Caco-2 (cell line): ENCODE data around the gene GRID1. TPM values are rescaled to one million over a fixed set of nuclear protein-coding genes. Genes with fewer than 3 reads are reported as not detected.

ENCODE experiments used
- BruUV-seq: library from RNA; stranded (reverse); fragments of 400-500 nt; replicated peaks from 2 replicates; lab custom pipeline; 2021; lab: Mats Ljungman, UMichigan
- CTCF ChIA-PET: fragments of 300-600 bp; sonication (Branson Sonifier 250); formaldehyde crosslinking; loops from one replicate; lab custom pipeline; 2022; ENCODE audit warnings: antibody characterized with exemption; lab: Charles Lee
- POLR2A ChIA-PET: fragments of 300-600 bp; sonication (Branson Sonifier 250); formaldehyde crosslinking; loops from one replicate; lab custom pipeline; 2022; ENCODE audit warnings: antibody characterized with exemption; lab: Charles Lee
- DNase-seq, 2 experiments: peaks; one replicate each; pipeline versions ENCODE4 v3.0.0 to v3.0.0-alpha.2; 2020 to 2022
- H3K27me3 ChIP-seq: replicated peaks from 2 replicates; pipeline ENCODE4 v1.6.0; 2011; ENCODE audit warnings: low read length; ENCODE audit not compliant: control insufficient read depth, insufficient read depth
- H3K36me3 ChIP-seq: 2 replicates; pipeline ENCODE4 v1.5.1; 2011; ENCODE audit warnings: low read length; ENCODE audit not compliant: control insufficient read depth, insufficient read depth
- H3K4me1 ChIP-seq: fragments of 250-450 bp; sonication (Bioruptor Pico); 2 replicates; pipeline ENCODE4 v1.5.1; 2020; ENCODE audit warnings: mild to moderate bottlenecking
- H3K4me3 ChIP-seq: 2 replicates; pipeline ENCODE4 v1.5.1; 2011; ENCODE audit warnings: low read depth, mild to moderate bottlenecking, control low read depth, low read length
- H3K9me3 ChIP-seq: fragments of 250-450 bp; sonication (Bioruptor Pico); 2 replicates; pipeline ENCODE4 v1.5.1; 2020; ENCODE audit warnings: mild to moderate bottlenecking, moderate library complexity
- H3K27ac Mint-ChIP-seq: one replicate; pipeline ENCODE4 v1.8.0; 2022; ENCODE audit warnings: mixed read lengths; ENCODE audit not compliant: unreplicated experiment
- H3K27me3 Mint-ChIP-seq: one replicate; pipeline ENCODE4 v1.8.0; 2022; ENCODE audit warnings: mixed read lengths; ENCODE audit not compliant: insufficient read depth, unreplicated experiment
- H3K36me3 Mint-ChIP-seq: one replicate; pipeline ENCODE4 v1.8.0; 2022; ENCODE audit warnings: mild to moderate bottlenecking, mixed read lengths; ENCODE audit not compliant: insufficient read depth, unreplicated experiment
- H3K4me1 Mint-ChIP-seq: one replicate; pipeline ENCODE4 v1.8.0; 2022; ENCODE audit warnings: low read depth, mixed read lengths; ENCODE audit not compliant: unreplicated experiment
- H3K4me3 Mint-ChIP-seq: one replicate; pipeline ENCODE4 v1.8.0; 2022; ENCODE audit warnings: mild to moderate bottlenecking, moderate library complexity, mixed read lengths; ENCODE audit not compliant: unreplicated experiment
- H3K9me3 Mint-ChIP-seq: one replicate; pipeline ENCODE4 v1.8.0; 2022; ENCODE audit warnings: mixed read lengths; ENCODE audit not compliant: unreplicated experiment
- intact Hi-C: fragments of 100-400 bp; cut with micrococcal nuclease; formaldehyde crosslinking; loops from one replicate; pipeline ENCODE4 v1.10.0; 2022; ENCODE audit not compliant: unreplicated experiment
- microRNA-seq: library from miRNA; unstranded; fragments of <30 nt; microRNA quantifications from one replicate; pipeline ENCODE4 v1.2.0, GENCODE V29; 2022
- total RNA-seq: library from RNA; stranded (reverse); gene quantifications from 2 replicates; pipeline ENCODE4 v1.2.3, GENCODE V29; 2022
- TF ChIP-seq, protein P1 (sequence below), 2 experiments: fragments of 200-600 bp in 1 of 2; IDR thresholded peaks; 1 replicate in 1 of 2; 2 replicates in 1 of 2; pipeline versions ENCODE4 v1.5.1 to v1.8.0; 2011 to 2022; ENCODE audit warnings: antibody characterized with exemption in 1 of 2, control low read depth in 1 of 2, inconsistent platforms in 1 of 2, low read depth in 1 of 2, low read length in 1 of 2, mild to moderate bottlenecking in 1 of 2, moderate library complexity in 1 of 2; ENCODE audit not compliant: insufficient read depth in 1 of 2, severe bottlenecking in 1 of 2, unreplicated experiment in 1 of 2

GRID1 gene
- total RNA-seq, 1 experiment from 2014 or later, result 8.0 TPM

GRCh38 chr10:85558533-85558932 lies 808.1 kb downstream of the GRID1 start:
- Mint-ChIP-seq H3K9me3 (no peaks in the 10 kb centered on the region), H3K27ac (no peak overlapping the region), H3K4me1 (no peaks in the 10 kb centered on the region), H3K4me3 (no peak overlapping the region), H3K27me3 (no peaks in the 10 kb centered on the region), H3K36me3 (no peaks in the 10 kb centered on the region)
- POLR2A ChIA-PET, result no interaction called here
- no peak overlapping the region for H3K4me3 ChIP-seq
- no peaks in the 10 kb centered on the region for H3K27me3 ChIP-seq
- TF ChIP-seq, protein P1, sequence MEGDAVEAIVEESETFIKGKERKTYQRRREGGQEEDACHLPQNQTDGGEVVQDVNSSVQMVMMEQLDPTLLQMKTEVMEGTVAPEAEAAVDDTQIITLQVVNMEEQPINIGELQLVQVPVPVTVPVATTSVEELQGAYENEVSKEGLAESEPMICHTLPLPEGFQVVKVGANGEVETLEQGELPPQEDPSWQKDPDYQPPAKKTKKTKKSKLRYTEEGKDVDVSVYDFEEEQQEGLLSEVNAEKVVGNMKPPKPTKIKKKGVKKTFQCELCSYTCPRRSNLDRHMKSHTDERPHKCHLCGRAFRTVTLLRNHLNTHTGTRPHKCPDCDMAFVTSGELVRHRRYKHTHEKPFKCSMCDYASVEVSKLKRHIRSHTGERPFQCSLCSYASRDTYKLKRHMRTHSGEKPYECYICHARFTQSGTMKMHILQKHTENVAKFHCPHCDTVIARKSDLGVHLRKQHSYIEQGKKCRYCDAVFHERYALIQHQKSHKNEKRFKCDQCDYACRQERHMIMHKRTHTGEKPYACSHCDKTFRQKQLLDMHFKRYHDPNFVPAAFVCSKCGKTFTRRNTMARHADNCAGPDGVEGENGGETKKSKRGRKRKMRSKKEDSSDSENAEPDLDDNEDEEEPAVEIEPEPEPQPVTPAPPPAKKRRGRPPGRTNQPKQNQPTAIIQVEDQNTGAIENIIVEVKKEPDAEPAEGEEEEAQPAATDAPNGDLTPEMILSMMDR (IDR thresholded peaks at IDR 0.05; ENCODE audit: insufficient read depth in 1 of 2, low read depth in 1 of 2, low read length in 1 of 2, severe bottlenecking in 1 of 2, unreplicated experiment in 1 of 2), result no peak
- H3K36me3 ChIP-seq, result no peaks in the 10 kb centered on the region
- H3K9me3 ChIP-seq, result no peaks in the 10 kb centered on the region
- DNase-seq, result no peak
- intact Hi-C loops, result no loop called here
- no peaks in the 10 kb centered on the region for H3K4me1 ChIP-seq
- CTCF ChIA-PET, result no interaction called here
- no TSS peak for BruUV-seq

- no peak for DNase-seq
- H3K27ac Mint-ChIP-seq, result no peak overlapping the region
- no peaks in the 10 kb centered on the region for H3K4me1 Mint-ChIP-seq
- H3K4me3 ChIP-seq, result no peak overlapping the region
- intact Hi-C loops, result no loop called here
- TF ChIP-seq, protein P1 (IDR thresholded peaks at IDR 0.05; ENCODE audit: insufficient read depth in 1 of 2, low read depth in 1 of 2, low read length in 1 of 2, severe bottlenecking in 1 of 2, unreplicated experiment in 1 of 2), result no peak
- CTCF ChIA-PET, result no interaction called here
- H3K9me3 Mint-ChIP-seq, result no peaks in the 10 kb centered on the region
- no peak overlapping the region for H3K4me3 Mint-ChIP-seq
- H3K9me3 ChIP-seq, result no peaks in the 10 kb centered on the region
- no peaks in the 10 kb centered on the region for H3K36me3 ChIP-seq
- no peaks in the 10 kb centered on the region for H3K27me3 Mint-ChIP-seq
- H3K4me1 ChIP-seq, result no peaks in the 10 kb centered on the region
- H3K36me3 Mint-ChIP-seq, result no peaks in the 10 kb centered on the region
- BruUV-seq, result no TSS peak
- no peaks in the 10 kb centered on the region for H3K27me3 ChIP-seq
- POLR2A ChIA-PET, result no interaction called here
Observed at GRCh38 chr10:85557706-85558105, 808.9 kb downstream of the GRID1 start.

GRCh38 chr10:85557077-85557476 lies 809.5 kb downstream of the GRID1 start:
- H3K9me3 ChIP-seq, result no peaks in the 10 kb centered on the region
- no peaks in the 10 kb centered on the region for H3K36me3 Mint-ChIP-seq
- ChIA-PET CTCF (no interaction called here), POLR2A (no interaction called here)
- no peak overlapping the region for H3K4me3 ChIP-seq
- H3K27me3 ChIP-seq, result no peaks in the 10 kb centered on the region
- DNase-seq, result no peak
- H3K27me3 Mint-ChIP-seq, result no peaks in the 10 kb centered on the region
- no peaks in the 10 kb centered on the region for H3K9me3 Mint-ChIP-seq
- intact Hi-C loops, result no loop called here
- H3K36me3 ChIP-seq, result no peaks in the 10 kb centered on the region
- BruUV-seq, result no TSS peak
- TF ChIP-seq, protein P1 (IDR thresholded peaks at IDR 0.05; ENCODE audit: insufficient read depth in 1 of 2, low read depth in 1 of 2, low read length in 1 of 2, severe bottlenecking in 1 of 2, unreplicated experiment in 1 of 2), result no peak
- no peak overlapping the region for H3K4me3 Mint-ChIP-seq
- no peaks in the 10 kb centered on the region for H3K4me1 ChIP-seq
- H3K27ac Mint-ChIP-seq, result no peak overlapping the region
- no peaks in the 10 kb centered on the region for H3K4me1 Mint-ChIP-seq

Small RNAs within 50 kb of the gene (microRNA-seq; reads per million reads assigned to microRNA genes)
- gene MIR346, result 16.9 reads per million, percentile 55 among the genes with 10 or more reads in this experiment

Other genes starting within 250 kb of the GRID1 start
- gene WAPL, start 155.0 kb upstream of the GRID1 start, total RNA-seq, result 48.4 and 49.2 TPM in 2 replicates